HG03139 (cell line): ENCODE data around the gene IDH3A.

Experiments
- ATAC-seq: cut with Tn5 transposase; IDR thresholded peaks from one replicate; pipeline ENCODE4 v1.9.1; 2021; ENCODE audit not compliant: unreplicated experiment

Gene IDH3A

GRCh38 chr15:78216276-78217104, 67.3 kb downstream of the IDH3A start:
- no peak for ATAC-seq

DNA sequence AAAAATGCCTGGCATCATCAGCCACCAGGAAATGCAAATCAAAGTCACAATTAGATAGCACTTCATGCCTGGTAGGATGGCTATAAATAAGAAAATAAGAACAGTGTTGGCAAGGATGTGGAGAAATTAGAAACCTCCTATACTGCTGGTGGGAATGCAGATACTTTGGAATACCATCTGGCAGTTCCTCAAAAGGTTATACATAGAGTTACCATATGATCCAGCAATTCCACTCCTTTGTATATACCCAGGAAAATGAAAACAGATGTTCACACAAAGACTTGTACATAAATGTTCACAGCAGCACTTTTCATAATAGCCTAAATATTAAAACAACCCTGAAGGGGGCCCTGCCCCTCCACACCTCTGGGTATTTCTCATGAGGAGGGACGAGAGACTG, 71.6 kb downstream of the IDH3A start:
- no peak for ATAC-seq
